Vagina (tissue), 2 donors: ENCODE results near the gene EXD3.

Experiments used
- POLR2A ChIP-seq, 2 donors: fragments of 450-650 bp; IDR thresholded peaks; one replicate each; pipeline ENCODE4 v1.6.1; 2017; ENCODE audit warnings: antibody characterized with exemption in 2 of 2, mild to moderate bottlenecking in 2 of 2, moderate library complexity in 2 of 2
- POLR2AphosphoS5 ChIP-seq, 2 donors: sonication (generic); formaldehyde crosslinking; IDR thresholded peaks; one replicate each; pipeline ENCODE4 v1.9.0; 2017; ENCODE audit warnings: antibody characterized with exemption in 2 of 2, mild to moderate bottlenecking in 2 of 2, low read depth in 1 of 2; ENCODE audit not compliant: insufficient read depth in 1 of 2
- TF ChIP-seq, protein P1 (sequence below), 3 experiments: fragments of 450-650 bp in 2 of 3; fragments of 200-600 bp in 1 of 3; sonication (generic) in 1 of 3; IDR thresholded peaks; one replicate each; pipeline ENCODE4 v1.5.1; 2017 to 2019; ENCODE audit warnings: antibody characterized with exemption in 3 of 3, mild to moderate bottlenecking in 2 of 3, moderate library complexity in 2 of 3

DNA sequence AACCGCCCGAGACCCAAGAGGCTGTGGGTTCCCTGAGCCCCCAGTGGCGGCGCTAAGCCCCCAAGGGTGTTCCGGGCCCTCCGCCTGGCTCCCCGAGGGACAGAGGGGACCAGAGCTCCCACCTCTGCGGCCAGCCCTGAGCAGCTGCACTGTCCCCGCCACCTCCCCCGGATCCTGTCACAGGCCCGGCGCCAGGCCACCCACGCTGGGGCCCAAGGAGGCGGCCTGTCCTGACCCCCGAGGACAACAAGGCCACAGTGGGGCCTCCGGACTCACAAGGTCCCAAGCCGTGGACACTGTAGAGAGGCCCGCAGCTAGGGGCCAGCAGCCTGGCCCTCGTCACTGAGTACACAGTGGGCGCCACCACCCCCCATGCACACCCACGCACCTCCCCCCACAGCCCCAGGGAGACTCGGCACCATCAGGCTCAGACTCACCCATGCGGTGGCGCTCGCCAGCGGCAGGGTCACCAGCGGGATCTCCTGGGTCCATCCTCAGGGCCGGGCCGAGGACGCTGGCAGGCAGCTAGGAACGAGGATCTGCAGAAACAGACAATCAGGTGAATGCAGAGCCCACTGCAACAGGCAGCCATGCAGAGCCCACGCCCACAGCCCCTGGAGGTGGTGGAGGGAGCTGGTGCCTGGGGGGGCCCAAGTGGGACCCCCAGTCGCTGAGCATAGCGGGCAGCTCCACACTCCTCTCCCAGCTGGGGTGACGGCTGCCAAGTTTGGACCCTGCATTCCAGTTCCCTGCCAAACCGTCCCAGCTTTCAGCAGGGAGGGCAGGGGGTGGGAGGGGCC, 27.9 kb downstream of the EXD3 start:
- TF ChIP-seq, protein P1, sequence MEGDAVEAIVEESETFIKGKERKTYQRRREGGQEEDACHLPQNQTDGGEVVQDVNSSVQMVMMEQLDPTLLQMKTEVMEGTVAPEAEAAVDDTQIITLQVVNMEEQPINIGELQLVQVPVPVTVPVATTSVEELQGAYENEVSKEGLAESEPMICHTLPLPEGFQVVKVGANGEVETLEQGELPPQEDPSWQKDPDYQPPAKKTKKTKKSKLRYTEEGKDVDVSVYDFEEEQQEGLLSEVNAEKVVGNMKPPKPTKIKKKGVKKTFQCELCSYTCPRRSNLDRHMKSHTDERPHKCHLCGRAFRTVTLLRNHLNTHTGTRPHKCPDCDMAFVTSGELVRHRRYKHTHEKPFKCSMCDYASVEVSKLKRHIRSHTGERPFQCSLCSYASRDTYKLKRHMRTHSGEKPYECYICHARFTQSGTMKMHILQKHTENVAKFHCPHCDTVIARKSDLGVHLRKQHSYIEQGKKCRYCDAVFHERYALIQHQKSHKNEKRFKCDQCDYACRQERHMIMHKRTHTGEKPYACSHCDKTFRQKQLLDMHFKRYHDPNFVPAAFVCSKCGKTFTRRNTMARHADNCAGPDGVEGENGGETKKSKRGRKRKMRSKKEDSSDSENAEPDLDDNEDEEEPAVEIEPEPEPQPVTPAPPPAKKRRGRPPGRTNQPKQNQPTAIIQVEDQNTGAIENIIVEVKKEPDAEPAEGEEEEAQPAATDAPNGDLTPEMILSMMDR (IDR thresholded peaks at IDR 0.05) = no peak
- TF ChIP-seq POLR2A (IDR thresholded peaks at IDR 0.05) (no peak), POLR2AphosphoS5 (IDR thresholded peaks at IDR 0.05; ENCODE audit: insufficient read depth in 1 of 2, low read depth in 1 of 2) (no peak)
